GM18505 (cell line): ENCODE measurements around the gene CRYBA2.

Experiments
- ATAC-seq: cut with Tn5 transposase; IDR thresholded peaks from one replicate; pipeline ENCODE4 v1.9.1; 2021; ENCODE audit not compliant: unreplicated experiment
- POLR2A ChIP-seq: IDR thresholded peaks from 4 replicates; pipeline ENCODE4 v1.6.1; 2011; ENCODE audit warnings: borderline replicate concordance; ENCODE audit not compliant: insufficient read depth, insufficient read length; ENCODE audit errors: extremely low read depth

CRYBA2 gene

DNA sequence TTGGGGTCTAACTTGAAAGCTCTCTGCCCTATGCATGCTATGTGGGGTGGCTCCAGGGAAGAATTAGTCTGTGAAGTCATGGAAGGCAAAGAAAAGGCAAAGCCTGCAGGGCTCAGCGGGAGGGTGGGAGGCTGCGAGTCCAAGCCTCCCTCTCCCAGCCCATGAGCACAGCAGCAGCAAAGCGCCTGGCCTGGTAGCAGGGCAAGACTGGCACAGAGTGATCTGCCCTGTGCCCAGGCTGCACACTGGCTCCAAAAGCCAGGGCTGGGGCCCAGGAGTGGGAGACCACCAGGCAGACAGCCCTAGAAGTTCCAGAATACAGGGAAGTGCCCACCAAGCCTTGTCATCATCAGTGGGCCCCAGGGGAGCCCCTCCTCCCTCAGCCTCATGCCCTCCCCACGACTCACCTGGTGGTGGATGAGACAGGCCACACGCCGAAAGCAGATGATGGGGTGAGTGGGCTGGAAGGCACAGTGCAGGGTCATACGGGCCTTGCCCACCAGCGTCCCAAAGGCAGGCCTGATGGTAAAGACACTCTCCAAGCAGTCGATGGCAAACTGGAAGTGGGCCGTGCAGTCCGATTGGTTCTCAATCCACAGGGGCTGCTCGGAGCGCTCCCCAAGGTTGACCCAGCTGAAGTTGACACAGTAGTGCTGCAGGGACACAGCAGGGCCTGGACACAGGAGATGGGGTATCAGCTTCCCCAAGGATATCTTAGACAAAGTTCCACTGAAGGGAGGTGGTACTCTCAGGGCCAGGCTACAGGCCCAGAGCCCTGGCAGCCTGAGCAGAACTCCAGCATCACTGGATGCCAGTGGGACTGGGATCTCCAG, 36.0 kb upstream of the CRYBA2 start:
- no peak for ATAC-seq
- no peak for TF ChIP-seq POLR2A

DNA sequence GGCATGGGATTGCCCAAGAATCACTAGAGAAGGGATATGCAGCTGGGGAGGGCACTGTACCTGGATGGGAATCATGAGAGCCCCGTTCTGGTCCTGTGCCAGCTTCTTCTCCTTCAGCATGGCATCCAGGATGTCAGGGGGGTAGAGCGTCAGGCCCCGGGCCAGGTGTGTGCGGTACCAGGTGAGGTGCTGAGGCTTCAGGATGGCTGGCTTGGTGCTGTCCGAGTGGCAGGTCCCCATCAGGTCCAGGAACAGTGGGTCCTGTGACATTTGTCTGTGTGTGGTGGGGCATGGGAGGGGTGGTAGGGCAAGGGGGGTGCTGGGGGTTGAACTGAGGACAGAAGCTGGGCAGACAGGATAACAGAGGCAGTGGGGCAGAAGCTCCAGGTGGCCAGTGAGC, 34.9 kb upstream of the CRYBA2 start:
- no peak for ATAC-seq
- no peak for TF ChIP-seq POLR2A

DNA sequence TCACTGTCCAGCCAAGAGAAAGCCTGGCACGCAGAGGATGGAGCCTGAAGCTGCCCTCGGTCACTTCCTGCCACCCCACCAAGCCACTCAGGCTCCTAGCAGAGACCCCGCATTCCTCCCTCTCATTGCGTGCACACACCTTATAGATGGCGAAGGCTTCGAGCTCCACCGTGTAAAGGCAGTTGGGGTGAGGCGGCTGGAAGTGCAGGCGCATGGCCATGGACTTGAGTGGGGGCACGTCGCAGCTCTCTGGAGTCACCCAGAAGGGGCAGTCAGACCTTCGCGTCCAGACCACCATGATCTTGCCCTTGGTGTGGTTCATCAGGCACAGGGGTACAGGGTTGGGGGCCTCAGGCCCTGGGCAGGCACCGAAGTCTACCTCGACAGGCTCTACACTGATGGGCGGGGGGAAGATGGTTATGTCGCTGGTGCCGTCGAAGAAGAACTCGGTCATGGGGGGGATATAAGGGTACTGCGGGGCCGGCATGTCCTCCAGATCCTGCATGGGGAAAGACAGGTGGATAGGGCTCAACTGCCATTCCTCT, 34.4 kb upstream of the CRYBA2 start:
- ATAC-seq: no peak
- no peak for TF ChIP-seq POLR2A

DNA sequence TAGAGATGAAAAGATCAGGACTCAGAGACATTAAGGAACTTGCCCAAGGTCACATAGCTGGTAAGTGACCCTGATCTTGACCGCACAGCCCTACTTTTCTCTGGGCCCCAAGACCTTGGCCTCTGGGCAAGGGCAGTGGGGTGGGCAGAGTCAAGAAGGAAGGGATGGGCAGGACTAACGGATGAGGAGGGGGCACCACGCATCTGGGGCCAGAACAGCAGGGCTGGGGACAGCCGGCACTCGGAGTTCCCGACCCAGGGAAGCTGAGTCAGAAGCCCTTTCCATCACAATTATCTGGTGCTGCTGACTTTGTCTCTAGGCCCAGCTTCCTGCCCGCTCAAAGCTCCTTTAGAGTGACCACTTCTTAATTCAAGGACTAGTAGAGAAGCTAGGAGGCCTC, 33.7 kb upstream of the CRYBA2 start:
- ATAC-seq: no peak
- no peak for TF ChIP-seq POLR2A

DNA sequence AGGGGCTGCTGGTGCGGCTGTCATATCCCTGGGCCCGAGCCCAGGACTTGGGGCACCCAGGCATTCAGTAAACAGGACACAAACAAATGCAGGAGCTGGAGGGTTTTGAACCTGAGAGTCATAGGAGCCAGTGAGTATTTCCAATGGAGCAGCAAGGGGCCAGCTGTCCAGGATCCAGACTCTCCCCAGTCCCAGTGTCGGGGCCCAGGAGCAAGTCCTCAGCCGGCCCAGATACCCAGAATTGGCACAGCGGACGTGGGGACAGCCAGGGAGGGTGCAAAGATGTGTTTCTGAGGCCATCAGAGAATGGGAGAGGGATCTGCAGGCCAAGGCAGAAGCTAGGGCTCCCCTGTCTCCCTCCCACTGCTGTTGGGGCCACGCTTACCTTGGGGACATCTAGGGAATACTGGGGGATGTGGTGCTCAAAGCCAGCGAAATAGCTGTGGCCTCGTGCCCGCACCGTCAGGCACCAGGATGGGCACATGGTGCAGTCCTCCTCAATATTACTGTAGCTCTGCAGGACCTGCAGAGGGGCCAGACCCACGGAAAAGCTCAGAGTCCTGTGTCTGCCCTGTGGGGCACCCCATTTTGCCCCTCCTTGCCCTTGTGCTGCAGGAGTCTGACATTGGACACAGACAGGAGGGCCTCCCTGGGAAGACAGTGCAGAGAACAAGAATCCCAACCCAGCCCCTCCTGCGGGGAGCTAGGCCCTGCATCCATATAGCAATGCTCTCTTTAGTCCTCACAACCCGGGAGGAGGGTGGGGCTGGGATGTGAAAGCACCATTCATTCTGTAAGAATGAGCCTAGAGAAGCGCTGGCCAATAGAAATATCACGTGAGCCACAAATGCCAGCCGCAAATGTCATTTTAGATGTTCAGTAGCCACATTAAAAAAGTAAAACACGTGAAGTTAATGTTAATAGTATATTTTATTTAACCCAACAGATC, 32.7 kb upstream of the CRYBA2 start:
- no peak for ATAC-seq

DNA sequence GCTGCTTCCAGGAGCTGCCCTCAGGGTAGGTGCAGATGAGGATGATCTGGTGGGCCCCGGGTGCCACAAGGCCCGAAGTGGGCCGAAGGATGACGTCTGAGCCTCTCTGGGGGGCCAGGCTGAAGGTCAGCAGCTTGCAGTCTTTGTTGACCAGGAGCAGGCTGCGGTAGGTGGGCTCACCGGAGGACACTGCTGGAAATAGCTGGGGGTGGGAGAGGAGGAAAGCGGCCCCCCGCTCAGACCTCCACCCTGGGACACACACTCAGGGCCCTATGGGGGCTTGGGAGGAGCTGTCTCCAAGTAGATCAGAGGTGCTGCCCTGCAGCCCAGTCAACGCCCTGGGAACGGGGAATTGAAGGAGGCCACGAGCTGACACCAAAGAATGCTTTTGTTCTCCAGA, 30.8 kb upstream of the CRYBA2 start:
- no peak for TF ChIP-seq POLR2A
- no peak for ATAC-seq

More for the DNA sequence above, 32.7 kb upstream of the CRYBA2 start:
- TF ChIP-seq POLR2A: no peak

DNA sequence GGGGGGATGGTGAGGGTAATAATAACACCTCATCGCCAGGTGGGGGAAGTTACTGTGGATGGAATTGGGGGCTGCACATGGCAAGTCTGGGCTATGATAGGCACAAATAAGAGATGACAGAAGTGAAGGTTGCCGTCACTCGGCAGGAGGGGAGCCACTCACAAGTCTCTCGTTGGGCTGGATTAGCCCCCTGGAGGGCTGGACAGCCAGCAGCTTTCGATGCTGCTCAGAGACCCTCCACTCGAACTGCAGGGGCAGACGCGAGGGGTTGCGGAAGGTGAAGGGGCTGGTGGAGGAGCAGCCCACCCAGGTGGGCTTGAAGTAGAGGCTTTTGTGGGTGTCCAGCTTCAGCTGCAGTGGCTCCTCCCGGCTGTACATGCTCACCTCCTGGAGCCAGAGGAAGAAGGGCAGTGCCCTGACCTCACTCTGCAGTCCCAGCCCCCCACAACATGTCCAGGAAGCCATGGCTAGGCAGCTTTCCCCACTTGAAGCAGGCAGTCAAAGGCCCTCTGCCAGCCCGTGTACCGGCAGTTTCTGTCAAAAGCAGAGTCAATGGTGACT, 29.9 kb upstream of the CRYBA2 start:
- ATAC-seq: no peak
- TF ChIP-seq POLR2A: no peak

DNA sequence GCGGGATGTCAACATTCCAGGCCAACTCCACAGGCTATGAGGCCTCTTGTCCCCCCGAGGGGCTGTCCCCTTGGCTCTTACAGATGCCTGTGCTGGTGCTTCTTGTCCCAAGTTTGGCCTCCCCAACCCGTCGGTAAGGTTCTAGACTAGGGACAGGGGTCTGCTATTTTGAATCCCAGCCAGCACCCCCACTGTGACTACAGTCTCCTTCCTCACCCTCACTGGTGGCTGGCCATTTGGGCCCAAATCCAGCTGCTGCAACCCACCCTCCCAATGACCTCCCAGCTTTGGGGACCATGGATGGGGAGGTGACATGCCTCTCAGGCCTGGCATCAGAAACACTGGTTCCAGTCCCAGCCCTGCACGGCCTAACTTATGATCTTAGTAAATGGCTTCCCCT, 29.4 kb upstream of the CRYBA2 start:
- no peak for TF ChIP-seq POLR2A
- no peak for ATAC-seq

DNA sequence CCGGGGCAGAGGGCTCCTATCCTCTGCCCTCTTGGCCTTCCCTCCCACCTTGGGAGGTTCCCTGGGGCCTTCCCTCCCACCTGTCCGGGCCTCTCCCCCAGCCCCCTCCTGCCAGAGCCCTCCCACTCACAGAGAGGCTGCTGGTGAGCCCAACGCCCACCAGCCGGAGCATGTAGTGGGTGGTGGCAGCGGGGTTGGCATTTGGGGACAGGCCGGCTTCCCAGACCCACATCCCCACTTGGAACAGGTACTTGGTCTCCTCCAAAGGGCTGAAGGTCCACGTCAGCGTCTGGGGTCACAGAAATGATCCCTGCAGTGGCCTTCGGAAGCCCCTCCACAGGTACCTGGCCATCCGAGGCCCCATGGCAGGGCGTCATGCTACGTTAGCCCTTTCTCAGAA, 28.8 kb upstream of the CRYBA2 start:
- no peak for ATAC-seq
- no peak for TF ChIP-seq POLR2A

DNA sequence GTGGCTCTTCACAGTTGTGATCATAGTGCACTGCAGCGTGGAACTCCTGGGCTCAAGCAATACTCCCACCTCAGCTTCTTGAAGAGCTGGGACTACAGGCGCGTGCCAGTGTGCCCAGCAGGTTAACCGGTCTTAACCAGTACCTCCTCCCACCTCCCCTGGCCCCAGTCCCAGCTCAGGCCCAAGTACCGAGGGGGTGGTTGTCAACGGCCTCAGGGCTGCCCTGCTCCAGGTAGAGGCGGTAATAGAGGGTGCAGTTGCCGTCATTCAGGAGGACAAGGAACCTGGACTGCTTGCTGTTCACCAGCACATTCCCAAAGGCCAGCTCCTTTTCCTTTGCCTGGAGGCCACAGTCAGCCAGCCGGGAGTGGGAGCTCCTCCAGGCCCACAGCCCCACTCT, 28.4 kb upstream of the CRYBA2 start:
- ATAC-seq: no peak
- no peak for TF ChIP-seq POLR2A

DNA sequence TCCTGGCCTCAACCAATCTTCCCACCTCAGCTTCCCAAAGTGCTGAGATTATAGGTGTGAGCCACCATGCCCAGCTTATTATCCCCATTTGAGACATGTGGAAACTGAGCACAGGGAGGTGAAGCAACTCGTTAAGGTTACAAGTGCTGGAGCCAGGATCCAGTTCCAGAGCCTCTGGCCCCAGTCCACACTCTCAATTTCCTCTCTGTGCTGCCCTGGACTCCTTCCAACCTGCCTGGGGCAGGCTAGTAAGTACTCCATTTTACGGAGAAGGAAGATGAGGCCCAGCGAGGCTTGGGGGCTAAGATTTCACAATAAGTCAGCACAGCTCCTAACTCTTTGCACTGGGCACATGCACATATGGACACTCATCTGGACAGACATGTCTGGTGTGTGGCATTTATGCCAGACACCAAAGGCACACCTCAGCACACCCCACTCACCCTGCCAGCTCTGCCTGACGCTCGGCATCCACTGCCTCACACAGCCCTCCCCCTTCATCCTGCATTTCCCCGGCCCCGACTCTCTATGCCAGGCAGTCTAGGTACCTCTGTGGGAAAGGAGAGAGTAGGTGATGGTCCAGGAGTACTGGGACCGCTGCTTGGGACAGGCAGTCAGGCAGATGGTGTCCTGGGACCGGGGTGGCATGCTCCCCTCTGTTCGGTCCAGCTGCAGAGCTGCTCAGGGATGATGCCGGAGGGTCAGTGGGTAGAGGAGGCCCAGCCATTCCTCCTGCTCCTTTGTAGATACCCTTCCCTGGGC, 27.6 kb upstream of the CRYBA2 start:
- TF ChIP-seq POLR2A: no peak
- ATAC-seq: no peak

DNA sequence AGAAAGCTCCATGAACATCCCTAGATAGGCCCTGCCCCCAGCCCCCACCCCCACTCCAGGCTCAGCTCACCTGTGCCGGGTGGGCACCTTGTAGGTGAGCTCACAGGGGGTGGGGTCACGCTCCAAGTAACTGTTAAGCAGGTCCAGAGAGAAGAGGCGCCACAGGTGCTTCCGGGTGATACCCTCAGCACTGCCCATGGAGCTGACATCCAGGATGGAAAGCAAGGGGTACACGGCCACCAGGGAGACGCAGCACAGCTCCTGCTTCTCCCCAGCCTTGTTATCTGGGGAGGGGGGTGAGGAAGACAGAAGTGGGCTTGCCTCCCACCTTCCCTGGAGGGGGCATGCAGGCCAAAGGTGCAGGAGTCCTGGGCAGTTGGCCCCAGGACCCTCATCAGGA, 26.2 kb upstream of the CRYBA2 start:
- no peak for TF ChIP-seq POLR2A
- no peak for ATAC-seq
